ENCODE measurements around the gene TMEM156.

DNA sequence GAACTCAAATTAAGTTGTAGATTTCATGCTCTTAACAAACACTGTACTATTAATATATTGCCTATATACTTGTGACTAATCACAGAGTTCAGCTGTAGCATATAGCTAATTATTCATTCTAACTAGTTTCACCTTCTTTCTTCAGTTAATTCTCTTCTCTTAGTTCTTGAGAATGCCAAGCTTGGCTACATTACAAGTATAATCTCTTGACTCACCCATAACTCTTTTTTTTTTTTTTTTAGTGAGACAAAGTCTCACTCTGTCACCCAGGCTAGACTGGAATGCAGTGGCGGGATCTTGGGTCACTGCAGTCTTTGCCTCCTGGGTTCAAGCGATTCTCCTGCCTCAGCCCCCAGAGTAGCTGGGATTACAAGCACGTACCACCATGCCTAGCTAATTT, 35.2 kb upstream of the TMEM156 start:
- TF ChIP-seq MXI1 (IDR thresholded peaks at IDR 0.05; ENCODE audit: borderline replicate concordance, low read depth, low read length) (no peak), CTCF (conservative IDR thresholded peaks at IDR 0.05; ENCODE audit: low read depth, low read length) (no peak), POLR2A (IDR thresholded peaks at IDR 0.05; ENCODE audit: low read depth, low read length) (no peak), CEBPB (IDR thresholded peaks at IDR 0.05; ENCODE audit: low read depth, low read length) (no peak), SMC3 (IDR thresholded peaks at IDR 0.05; ENCODE audit: low read depth, low read length) (no peak)
- TF ChIP-seq, protein P1, sequence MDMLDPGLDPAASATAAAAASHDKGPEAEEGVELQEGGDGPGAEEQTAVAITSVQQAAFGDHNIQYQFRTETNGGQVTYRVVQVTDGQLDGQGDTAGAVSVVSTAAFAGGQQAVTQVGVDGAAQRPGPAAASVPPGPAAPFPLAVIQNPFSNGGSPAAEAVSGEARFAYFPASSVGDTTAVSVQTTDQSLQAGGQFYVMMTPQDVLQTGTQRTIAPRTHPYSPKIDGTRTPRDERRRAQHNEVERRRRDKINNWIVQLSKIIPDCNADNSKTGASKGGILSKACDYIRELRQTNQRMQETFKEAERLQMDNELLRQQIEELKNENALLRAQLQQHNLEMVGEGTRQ (IDR thresholded peaks at IDR 0.05; ENCODE audit: low read depth, low read length), result no peak

All from IMR-90 (cell line).